Measurements from ENCODE around the gene UPB1.
"Not testable (repeated sequence)": the region's sequence is repeated elsewhere in the genome, so short reads cannot be mapped to it uniquely, and the experiment has no call there.

Gene UPB1

DNA sequence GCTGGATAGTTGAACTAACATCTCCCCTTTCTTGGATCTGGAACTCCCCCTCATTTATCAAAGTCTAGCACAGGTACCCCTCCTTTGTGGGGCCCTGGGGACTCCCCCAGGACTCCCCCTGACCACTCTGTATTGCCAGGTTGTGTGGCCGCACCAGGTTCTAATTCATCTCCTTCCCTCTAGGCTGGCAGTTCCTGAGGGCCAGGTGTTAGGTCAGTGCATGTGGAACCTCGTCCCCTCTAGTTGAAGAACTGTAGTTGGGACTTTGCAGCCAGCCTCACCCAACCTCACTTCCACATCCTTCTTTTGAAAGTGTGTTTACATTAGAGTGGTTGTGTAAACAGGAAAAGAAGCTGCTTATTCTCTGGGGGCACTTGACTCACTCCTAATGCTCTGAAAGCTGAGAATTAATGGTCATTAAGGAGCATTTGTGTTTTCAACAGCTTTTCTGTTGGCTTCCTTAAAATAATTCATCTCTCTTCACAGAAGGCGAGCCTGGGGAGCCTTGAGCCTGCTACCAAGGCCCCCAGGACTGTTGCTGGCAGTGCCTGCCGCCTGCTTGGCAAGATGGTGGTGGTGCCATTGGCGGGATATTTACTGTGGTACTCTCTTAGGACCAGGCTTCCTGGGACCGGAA lies 11.8 kb downstream of the UPB1 start:
- no peak for DNase-seq

DNA sequence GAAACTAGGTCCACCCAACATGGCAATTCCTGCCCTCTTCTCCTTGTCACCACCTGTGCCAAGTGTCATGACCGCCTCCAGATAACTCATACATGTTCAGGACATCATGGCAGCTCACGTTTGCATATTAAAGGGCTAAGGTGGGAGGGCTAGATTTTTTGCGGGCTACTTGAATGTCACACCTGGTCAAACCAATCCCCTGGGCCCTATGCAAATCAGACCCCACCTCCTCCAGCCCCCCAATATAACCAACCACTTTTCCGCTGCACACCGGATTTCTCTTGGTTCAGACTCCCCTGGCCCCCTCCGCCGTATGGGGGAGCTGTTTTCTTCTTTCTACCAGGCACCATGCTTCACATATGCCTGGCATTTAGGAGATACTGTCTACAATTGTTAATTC lies 12.6 kb downstream of the UPB1 start:
- DNase-seq, result no peak

DNA sequence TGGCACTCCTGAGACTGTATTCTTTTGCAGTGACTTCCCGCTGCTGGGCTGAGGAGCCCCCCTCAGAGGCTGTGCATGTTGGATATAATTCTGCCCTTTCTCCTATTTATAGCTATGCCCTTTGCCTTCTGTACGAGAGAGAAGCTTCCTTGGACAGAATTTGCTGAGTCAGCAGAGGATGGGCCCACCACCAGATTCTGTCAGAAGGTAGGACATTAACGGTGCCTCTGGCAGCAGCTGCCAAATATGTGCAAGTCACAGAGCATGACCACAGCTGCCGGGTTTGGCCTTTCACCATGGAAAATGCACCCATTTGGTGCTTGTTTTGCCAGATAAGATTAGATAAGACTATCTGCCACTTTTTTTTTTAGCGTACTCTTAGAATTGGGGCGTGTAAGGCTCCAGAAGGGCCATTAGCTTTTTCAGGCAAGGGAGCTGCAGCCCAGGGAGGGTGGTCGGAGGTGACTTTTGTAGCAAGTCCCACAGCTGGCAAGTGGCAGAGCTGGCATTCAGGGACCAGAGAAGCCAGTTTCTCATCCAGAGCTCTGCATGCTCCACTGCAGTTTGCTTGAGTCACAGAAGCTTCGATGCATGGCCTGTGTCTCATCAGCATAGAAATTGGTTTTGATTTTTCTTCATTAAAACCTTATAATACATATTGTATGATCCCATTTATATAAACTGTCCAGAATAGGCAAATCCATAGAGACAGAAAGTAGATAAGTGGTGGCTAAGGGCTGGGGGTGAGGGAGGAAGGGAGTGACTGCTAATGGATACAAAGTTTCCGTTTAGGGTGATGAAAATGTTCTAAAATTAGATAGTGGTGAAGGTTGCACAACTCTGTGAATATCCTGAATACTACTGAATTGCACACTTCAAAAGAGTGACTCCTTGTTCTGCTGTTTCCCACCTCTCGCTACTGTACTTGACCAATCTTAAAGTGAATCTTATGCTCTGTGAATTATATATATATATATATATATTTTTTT lies 15.8 kb downstream of the UPB1 start:
- no peak for DNase-seq

DNA sequence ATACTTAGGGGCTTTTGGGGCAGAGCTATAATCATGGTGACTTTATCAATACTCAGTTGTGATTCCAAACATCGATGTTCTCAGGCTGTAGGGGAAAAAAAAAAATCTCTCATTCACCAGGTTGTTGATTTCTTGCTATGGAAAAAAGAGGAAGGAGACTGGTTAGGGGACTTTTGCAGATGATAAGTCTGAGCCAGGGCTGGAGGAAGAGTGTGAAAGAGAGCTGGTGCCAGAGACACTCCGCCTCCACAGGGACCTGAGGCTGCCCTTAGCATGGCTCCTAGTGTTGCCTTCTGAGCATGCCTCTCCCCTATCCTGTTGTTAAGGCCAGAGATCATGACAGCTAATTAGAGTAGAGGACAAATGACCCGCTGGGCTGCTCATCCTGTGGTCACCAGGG lies 16.9 kb downstream of the UPB1 start:
- DNase-seq, result no peak

DNA sequence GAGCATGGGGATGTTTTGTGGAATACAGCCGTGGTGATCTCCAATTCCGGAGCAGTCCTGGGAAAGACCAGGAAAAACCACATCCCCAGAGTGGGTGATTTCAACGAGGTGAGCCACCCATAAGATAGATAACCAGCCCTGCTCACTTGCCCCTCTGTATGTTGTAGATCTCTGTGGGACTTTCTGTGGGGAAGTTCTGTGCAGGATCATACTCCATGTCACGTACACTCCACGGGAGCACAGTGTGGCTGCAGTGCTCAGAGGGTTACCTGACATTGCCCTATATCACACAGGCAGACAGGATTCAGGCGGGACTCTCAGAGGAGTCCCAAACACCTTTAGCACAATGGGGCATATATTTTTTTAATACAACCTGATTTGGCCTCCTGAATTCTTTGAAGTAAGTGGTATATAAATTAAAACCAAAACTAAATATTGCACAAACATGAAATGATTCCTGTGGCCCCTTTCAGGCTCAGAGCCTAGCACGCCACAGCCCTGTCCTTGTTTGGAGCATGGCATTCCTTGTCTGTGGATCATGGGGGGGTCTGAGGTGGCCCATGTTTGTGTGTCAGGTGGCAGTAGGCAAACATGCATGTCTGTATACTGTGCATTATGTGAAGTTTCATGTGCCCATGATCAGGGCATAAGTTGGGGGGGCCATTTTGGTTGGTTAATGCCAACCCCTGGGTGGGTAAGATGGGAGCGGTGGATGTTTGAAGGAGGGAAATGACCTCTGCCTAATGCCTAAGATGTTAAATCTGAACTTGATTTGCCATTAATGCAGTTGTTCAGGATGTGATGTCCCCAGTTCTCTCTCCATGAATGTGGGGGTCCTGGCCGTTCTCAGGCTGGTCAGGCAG lies 18.5 kb downstream of the UPB1 start:
- no peak for DNase-seq

- no peak for DNase-seq
These were observed 19.3 kb downstream of the UPB1 start for GRCh38 chr22:24514241-24515026.

DNA sequence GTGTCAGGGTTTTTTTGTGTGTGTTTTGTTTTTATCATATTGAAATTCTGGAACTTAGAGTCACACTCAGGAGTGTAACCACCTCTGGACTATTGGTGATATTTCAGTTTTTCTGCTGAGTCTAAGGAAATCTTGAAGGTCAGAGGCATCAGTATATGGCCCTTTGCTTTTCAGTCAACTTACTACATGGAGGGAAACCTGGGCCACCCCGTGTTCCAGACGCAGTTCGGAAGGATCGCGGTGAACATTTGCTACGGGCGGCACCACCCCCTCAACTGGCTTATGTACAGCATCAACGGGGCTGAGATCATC lies 19.9 kb downstream of the UPB1 start:
- DNase-seq, result no peak

GRCh38 chr22:24516301-24516737 lies 21.2 kb downstream of the UPB1 start:
- no peak for DNase-seq

DNA sequence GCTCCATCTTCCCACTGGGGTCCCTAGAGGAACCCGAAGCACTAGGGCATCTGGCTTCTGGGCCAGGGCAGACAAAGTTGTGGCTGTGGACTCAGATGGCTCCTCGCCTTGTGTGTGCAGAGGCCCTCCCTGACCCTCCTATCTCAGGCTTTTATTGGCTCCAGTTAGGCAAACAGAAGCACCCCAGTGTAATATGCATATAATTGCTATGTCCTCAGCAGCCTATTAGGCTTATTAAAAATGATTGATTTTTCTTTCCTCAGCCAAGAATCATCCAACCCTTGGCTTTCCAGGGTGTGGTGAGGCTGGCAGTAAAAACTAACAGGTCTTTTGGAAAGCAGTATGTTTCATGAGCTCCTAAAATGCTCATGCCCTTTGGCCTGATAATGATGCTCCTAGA lies 22.3 kb downstream of the UPB1 start:
- no peak for DNase-seq

GRCh38 chr22:24518228-24518627 lies 23.1 kb downstream of the UPB1 start:
- DNase-seq, result no peak

DNA sequence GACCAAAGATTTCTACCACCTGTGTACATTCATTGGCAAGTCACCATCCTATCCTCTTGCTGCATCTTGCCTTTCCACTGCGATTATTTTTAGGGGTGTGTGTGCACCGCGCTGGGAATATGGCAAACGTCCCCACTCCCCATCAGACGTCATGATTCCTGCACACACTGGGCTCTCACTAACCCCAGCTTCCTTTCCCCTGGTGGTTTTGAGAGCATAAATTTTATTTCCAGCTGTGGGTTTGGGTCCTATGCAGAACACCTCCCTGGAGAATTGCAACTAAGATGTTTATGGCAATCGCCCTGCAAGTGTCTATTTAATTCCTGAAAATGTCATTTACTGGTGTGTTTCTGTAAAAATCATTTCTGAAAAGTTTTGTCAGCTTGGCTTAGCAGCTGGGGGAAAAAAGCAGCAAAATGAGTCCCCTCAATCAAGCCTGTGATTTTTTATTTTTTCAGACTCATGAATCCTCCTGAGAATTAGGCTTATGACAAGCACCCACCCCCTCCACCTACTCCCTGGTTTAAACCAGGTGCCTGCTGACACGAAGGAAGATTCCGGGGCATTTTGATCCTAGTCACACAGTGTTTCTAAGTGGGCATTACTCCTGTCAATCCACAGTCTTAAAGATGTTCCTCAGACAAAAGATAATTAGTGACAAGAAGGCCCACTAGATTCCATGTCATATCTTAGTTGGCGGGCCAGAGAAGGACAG lies 23.8 kb downstream of the UPB1 start:
- DNase-seq, result no peak

- no peak for DNase-seq
These were observed 24.4 kb downstream of the UPB1 start for GRCh38 chr22:24519496-24519895.

DNA sequence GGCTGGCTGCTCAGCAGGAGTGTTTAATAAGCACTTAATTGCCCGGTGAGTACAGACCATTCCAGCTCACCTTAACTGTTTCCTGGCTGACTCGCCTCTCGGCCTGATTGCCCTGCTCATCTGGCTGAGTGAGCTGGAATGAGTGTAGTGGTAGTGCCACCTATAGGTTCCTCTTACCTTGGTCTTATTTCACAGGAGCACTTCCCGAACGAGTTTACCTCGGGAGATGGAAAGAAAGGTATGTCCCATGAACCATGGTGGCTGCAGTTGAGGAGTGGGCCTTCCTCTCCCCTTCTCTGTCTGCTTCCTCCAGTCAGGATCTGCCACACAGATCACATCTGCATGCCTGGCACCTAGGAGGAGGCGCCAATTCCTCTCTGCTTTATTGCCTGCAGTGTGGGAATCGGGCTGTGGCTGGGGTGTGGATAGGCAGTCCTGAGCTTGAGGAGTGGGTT lies 26.7 kb downstream of the UPB1 start:
- peak; percentile 46 for DNase-seq

- no peak for DNase-seq
These were observed 28.7 kb downstream of the UPB1 start for GRCh38 chr22:24523873-24524272.

DNA sequence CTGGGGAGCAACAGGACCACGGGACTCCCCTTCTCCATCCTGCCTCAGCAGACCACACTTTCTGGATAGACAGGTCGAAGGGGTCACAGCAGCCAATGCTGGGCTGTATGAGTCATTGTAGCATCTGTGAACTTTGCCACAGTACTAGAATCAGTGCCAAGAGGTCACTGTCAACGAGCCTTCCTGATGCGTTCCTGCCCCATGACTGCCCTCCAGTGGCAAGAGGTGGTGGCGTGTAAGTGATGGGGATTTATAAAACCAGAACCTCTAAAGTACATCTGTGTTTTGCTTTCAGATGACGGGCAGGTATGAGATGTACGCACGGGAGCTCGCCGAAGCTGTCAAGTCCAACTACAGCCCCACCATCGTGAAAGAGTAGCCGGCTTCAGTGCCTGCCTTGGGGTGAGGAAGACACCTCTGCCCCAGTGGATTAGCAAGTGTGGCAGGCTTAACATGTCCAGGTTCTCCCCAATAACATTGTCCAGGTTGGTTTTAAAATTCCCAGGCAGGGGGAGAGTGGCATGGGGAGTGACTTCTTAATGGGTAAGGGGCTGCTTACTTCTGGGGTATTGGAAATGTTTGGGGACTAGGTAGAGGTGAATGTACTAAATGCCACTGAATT lies 30.4 kb downstream of the UPB1 start:
- peak; percentile 82 for DNase-seq

DNA sequence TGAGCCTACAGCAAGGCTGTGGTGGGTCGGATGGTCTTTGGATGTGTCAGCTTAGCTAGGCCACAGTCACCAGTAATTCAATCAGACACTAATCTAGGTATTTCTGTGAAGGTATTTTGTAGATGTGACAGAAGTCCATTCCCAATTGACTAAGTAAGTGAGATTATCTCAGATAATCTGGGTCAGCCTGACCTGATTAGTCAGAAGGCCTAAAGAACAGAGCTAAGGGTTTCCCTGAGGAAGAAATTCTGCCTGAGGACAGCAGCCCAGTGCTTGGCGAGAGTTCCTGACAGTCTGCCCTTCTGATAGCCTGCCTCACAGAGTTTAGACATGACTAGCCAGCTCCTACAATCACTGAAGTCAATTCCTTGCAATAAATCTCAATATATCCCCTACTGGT lies 31.1 kb downstream of the UPB1 start:
- DNase-seq, result no peak

- DNase-seq, result no peak
These were observed 34.8 kb downstream of the UPB1 start for GRCh38 chr22:24529898-24530297.

DNA sequence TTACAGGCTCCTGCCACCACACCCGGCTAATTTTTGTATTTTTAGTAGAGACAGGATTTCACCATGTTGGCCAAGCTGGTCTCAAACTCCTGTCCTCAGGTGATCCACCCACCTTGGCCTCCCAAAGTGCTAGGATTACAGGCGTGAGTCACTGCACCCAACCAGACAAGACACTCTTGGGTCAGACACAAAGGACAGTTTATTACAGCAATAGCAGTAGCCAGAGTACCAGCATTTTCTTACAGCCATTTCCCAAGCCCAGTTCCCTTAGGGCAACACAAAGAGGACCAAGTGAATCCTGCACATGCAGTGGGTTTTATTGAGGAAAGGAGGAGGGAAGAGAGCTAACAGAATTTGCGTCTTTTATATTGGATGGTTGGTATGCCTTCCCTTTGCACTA lies 35.8 kb downstream of the UPB1 start:
- DNase-seq, result not testable (repeated sequence)

- no peak for DNase-seq
These were observed 36.9 kb downstream of the UPB1 start for GRCh38 chr22:24532075-24532474.

DNA sequence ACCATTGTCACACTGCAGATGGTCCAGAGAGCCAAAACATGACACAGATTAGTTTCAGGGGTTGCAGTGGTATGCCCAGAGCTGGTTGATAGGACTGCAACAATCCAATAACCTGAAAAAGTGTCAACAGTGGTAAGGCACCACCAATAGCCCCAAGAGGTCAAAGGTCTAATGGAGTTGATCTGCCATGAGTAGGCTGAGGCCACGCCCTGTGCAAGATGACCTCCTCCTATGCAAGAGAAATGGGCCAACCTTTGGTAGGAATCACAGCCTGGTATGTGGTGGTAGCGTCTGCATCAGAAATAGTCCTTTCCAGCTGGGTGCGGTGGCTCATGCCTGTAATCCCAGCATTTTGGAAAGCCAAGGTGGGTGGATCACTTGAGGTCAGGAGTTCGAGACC lies 40.2 kb downstream of the UPB1 start:
- no peak for DNase-seq

- no peak for DNase-seq
These were observed 41.0 kb downstream of the UPB1 start for GRCh38 chr22:24536089-24536488.
